Measurements from ENCODE around the gene IL25.

DNA sequence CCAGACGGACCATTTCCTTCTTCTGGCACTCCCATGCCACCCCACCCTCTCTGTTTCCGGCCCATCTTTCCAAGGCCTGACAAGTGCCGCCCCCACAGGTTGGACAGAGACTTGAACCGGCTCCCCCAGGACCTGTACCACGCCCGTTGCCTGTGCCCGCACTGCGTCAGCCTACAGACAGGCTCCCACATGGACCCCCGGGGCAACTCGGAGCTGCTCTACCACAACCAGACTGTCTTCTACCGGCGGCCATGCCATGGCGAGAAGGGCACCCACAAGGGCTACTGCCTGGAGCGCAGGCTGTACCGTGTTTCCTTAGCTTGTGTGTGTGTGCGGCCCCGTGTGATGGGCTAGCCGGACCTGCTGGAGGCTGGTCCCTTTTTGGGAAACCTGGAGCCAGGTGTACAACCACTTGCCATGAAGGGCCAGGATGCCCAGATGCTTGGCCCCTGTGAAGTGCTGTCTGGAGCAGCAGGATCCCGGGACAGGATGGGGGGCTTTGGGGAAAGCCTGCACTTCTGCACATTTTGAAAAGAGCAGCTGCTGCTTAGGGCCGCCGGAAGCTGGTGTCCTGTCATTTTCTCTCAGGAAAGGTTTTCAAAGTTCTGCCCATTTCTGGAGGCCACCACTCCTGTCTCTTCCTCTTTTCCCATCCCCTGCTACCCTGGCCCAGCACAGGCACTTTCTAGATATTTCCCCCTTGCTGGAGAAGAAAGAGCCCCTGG lies 3.1 kb downstream of the IL25 start:
- no peak for TF ChIP-seq POLR2A (IDR thresholded peaks at IDR 0.05; ENCODE audit: low read depth, low read length)
- TF ChIP-seq TAF1 (IDR thresholded peaks at IDR 0.05; ENCODE audit: borderline replicate concordance, low read depth, low read length): no peak
